Measurements from ENCODE around the gene TTC9.

Gene TTC9

DNA sequence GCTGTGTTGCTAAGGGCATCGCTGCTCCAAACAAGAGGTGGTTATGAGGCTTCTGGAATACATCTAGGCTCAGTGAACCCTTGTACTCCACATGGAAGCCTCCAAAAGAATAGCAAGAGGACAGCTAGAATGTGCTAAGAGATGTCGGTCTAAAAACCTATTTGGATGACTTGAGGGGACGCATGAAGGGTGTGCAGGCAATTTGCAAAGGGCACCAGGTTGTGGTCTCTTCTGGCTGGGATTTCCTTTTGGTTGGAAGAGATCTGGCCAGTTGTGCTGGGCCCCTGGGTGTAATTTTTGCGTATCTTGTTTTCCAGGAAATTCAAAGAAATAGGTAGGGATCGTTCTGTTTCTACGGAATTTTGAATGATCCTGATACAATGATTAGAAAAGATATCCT is 4.2 kb downstream of the TTC9 start:
- DNase-seq (ENCODE audit: low read depth in 3 of 3), result no peak

DNA sequence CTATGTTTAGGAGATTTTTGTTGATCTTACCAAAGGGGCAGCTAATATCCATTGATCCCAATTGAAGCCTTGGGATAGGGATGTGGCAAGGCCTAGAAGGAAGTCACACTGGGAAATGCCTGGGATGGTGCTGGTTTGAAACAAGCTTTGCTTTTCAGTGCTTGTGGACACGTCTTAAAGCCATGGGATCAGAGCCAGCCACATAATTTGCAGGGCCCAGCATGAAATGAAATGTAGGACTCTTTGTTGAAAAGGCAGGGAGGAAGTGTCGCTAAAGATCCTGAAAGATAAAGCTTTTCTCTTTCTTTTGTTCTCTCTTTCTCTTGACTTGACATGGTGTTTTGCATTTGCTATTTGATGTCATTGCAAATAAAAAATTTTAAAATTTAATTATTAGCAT is 5.0 kb downstream of the TTC9 start:
- DNase-seq (ENCODE audit: low read depth in 3 of 3), result no peak

DNA sequence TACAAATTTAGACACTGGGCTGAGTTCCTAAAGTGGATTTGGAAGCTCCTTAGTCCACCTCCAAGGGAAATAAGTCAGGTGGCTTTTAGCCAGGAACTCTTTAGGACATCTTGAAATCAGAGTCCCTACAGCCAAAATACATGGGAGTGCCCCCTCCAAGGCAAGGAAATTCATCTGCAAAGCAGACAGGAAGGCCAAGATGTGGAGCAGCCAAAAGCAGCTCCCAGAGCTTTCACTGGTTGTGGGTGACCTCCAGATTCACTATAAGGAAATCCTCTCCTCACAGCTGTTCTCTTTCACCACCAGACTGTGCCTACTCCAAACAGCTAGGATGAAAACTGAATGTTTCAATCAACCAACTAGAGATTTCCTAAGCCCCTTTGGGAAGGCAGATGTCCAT is 6.6 kb downstream of the TTC9 start:
- no peak for DNase-seq (ENCODE audit: low read depth in 3 of 3)

DNA sequence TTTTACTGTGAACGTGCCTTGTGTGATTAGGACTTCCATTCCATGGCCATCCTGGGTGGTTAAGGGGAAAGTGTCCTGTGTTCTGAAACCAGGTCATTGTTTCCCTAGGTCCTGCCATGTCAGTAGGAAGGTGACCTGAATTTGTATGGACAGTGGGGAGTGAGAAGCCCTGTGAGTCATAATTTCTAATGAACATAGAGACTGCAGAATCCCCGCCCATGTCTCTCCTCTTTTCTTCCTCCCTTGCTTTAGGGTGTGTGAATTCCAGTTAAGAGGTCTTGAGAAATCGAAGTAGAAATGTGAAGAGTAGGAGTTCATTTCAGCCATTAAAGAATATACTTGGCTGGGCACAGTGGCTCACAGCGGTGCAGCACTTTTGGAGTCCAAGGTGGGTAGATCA is 8.1 kb downstream of the TTC9 start:
- no peak for DNase-seq (ENCODE audit: low read depth in 3 of 3)

DNA sequence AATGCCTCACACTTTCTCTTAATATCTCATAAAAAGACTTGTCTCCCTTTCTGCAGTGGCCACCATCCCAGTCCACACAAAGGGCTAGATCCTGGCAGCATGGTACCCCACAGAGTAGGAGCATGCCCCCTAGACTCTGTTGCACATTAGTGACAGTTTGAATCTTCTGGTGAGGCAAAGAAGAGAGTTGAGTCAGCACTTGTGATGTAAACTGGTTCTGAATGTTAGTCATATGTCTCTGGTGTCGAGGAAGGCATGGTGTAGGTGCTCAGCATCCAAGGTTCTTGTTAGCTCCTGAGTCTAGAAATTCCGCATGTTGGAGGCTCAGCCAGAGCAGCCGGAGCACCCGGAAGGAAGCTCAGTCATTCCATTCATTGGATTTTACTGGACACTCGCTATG is 9.8 kb downstream of the TTC9 start:
- no peak for DNase-seq (ENCODE audit: low read depth in 3 of 3)

DNA sequence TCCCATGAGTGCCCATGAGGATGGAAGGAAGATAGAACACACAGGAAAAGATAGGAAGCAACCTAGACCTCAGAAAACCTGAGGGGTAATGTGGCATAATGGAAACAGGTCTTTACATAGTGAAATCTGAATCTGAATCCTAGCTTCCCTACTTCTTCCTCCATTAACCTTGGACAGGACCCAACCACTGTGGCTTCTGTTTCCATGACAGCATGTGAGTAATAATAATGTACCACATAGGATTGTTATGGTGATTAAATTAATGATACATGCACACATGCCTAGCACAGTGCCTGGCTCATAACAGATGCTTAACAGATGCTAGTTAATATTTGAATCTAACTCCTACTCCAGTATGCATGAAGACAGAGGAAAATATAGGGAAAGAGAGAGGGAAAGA is 11.2 kb downstream of the TTC9 start:
- DNase-seq (ENCODE audit: low read depth in 3 of 3), result no peak

DNA sequence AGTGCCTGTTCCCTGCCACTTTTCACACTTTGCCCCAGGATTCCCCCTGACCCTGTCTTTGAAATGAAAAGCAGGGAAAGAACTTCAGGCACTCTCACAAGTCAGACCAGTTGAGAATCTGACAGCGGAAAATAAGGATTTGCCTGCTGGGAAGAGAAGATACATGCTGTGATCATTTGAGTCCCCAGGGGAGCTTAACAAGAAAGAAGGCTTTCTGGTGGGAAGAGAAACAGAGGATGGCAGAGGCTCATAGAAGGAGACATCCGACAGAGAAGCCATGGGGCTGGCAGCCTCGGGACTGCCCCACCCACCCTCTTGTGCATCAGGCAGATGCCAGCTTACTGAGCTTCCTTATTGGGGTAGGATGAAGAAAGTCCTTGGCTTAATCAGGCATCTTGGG is 11.9 kb downstream of the TTC9 start:
- DNase-seq (ENCODE audit: low read depth in 3 of 3), result no peak

DNA sequence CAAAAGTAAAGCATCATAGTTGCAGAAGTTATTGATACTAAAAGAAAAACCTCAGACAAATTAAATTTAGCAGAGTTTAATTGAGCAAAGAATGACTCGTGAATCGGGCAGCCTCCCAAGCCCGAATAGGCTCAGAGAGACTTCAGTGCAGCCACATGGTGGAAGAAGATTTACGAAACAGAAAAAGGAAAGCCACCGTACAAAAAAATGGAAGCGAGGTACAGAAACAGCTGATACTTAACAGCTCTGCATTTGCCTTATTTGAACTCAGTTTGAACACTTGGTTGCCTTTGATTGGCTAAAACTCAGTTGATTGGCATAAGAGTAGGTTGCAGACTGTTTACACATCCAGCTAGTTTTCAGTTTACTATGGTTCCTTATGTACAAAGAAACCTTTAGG is 12.9 kb downstream of the TTC9 start:
- DNase-seq (ENCODE audit: low read depth in 3 of 3), result no peak

DNA sequence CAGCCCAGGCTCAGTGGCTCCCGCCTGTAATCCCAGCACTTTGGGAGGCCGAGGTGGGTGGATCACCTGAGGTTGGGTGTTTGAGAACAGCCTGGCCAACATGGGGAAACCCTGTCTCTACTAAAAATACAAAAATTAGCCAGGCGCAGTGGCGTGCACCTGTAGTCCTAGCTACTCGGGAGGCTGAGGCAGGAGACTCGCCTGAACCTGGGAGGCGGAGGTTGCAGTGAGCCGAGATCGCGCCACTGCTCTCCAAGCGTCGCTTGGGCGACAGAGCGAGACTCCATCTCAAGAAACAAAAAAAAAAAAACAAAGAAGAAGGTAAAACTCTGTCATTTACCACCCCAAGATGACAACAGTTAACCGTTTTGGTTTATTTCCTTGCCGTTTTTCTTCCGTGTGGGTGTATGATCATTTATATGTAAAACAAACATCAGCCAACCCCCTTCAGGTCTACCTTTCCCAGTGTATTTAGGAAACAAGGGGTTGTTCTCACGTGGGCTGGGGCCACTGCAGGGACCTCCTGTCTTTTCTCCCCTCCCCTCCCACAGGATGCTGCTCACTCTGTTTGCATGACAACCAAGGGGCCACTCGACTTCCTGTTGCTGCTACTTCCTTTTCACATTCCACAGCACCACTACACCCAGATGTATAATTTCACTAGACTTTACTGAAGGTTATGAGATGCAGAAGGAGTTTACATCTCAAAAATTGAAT is 13.6 kb downstream of the TTC9 start:
- DNase-seq (ENCODE audit: low read depth in 3 of 3), result peak; percentile 35 to 54 (median 52)

DNA sequence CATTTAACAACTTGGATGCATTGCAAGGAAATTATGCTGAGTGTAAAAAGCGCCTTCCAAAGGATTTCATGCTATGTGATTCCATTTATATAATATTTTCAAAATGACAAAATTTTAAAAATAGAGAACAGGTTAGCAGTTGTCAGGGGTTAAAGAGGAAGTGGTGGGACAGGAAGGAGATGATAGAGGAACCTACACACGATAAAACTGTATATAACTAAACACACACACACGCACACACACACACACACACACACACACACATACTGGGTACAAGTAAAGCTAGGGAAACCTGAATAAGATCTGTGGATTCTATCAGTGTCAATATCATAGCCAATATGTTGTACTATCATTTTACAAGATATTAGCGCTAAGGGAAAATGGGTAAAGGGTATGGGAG is 17.2 kb downstream of the TTC9 start:
- no peak for DNase-seq (ENCODE audit: low read depth in 3 of 3)

DNA sequence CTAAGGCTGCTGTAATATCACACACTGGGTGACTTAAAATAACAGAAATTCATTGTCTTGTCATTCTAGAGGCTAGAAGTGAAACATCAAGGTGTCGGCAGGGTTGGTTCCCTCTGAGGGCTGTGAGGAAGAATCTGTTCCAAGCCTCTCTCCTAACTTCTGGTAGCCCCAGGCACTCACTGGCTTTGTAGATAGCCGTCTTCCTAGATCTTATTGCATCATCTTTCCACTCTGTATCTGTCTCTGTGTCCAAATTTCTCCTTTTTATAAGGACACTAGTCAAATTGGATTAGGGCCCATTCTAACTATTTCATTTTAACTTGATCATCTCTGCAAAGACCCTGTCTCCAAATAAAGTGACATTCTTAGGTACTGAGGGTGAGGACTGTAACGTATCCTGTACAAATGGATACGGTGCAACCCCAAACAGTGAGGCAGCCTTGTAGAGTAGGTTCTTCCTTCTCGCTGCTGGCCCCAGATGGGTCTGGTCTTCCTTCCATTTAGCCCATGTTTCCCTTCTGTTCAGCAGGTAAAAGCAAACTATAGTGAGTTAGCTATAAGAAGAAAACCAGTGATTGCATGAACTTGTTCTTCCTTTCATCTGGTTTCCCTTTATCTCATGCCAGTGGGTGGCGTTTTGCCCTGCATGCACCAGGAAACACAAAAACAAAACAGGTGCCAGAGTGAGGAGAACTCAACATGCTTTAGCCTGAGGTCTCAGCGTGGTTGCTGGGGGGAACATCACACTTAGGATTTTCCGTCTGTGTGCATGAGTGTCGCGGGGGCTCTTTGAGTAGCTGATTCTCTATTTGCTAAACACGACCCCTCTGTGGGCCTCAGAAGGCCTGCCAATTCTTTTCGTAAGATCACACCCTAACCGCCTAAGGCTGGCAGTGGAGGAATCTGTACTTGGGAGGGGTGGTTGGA is 19.5 kb downstream of the TTC9 start:
- peak in 1 of 3 donors; percentile 32 for DNase-seq (ENCODE audit: low read depth in 3 of 3)

DNA sequence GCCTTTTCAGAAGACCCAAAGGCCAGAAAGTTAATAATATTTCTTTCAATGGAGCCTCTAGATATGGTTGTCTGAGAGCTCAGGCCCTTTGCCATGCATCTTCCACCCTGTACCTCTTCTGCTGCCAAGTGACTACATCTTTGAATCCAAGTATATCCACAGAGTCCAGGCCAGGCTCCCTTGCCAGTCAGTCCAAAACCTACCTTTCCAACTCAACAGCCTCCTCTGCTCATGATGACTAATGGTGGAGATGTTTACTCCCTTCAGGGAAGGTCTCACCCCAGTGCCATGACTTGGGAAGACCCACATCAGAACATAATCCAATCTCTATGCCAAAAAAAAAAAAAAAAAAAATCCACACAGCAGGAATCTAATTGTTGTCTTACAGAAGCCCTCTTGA is 20.4 kb downstream of the TTC9 start:
- DNase-seq (ENCODE audit: low read depth in 3 of 3), result no peak

DNA sequence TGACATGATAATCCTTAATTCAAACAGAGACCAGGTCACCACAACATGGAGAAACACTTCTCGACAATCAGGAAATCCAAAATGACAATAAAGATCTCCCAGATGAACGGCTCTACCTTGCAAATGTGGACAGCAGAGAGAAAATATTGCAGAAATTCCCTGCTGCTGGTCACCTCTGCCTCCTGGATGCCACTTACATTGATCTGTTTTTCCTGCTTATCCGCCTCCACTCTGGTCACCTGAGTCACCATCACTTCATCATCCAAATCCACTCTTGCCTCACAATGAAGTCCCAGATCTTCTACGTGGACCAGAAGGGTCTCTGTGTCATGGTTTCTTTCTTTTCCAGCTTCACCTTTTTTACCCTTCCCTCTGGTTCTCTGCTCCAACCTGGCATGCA is 21.1 kb downstream of the TTC9 start:
- DNase-seq (ENCODE audit: low read depth in 3 of 3), result no peak

DNA sequence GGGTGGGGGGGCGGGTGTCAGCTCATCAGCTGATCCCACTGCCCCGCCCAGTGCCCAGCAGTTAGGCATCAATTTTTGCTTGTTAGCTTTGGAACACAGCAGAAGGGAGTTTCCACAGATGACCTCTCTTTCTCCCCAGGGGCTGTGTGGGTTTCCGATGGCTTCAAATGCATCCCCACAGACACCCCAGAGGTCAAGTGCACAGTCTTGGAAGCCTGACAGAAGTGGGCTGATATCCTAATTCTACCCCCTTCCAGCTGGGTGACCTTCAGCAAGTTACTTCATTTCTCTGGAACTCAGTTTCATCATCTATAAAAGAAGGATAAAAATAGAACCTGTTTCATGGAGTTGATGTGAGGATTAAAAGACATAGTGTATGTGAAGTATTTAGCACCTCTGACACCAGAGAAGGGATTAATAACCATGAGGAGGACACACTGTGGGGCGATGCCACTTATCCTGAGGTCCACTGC is 22.0 kb downstream of the TTC9 start:
- no peak for DNase-seq (ENCODE audit: low read depth in 3 of 3)

DNA sequence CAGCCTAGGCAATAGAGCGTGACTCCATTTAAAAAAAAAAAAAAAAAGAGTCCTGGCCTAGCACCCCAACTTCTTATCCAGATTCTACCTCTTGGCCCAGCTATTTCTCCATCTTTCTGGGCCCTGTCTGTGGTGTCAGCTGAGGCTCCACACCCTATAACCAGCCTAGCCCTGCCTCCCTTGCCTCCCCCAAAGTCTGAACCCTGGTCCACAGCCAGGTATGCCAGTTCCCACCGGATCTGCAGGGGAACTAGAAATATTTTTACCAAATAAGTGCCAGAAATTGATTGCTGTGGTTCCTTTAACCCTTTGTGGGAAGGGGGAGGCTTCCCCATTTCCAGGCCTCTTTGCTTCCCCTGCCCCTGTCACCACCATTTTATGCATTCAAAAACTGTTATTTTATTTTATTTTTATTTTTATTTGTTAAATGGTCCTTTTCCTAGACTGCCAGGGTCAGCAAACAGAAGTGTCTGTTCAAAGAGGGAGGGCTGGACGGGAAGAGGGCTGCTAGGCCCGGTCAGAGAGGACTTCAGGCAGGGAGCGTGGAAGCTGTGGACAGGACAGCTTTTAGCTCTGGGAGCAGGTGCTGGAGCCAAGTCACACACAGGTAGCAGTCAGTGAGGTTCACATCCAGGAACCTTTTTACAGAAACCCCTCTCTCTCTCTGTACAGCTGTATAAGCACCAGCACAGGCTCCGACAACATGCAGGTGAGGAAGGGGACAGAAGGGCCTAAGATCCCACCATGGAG is 23.2 kb downstream of the TTC9 start:
- DNase-seq (ENCODE audit: low read depth in 3 of 3), result no peak

DNA sequence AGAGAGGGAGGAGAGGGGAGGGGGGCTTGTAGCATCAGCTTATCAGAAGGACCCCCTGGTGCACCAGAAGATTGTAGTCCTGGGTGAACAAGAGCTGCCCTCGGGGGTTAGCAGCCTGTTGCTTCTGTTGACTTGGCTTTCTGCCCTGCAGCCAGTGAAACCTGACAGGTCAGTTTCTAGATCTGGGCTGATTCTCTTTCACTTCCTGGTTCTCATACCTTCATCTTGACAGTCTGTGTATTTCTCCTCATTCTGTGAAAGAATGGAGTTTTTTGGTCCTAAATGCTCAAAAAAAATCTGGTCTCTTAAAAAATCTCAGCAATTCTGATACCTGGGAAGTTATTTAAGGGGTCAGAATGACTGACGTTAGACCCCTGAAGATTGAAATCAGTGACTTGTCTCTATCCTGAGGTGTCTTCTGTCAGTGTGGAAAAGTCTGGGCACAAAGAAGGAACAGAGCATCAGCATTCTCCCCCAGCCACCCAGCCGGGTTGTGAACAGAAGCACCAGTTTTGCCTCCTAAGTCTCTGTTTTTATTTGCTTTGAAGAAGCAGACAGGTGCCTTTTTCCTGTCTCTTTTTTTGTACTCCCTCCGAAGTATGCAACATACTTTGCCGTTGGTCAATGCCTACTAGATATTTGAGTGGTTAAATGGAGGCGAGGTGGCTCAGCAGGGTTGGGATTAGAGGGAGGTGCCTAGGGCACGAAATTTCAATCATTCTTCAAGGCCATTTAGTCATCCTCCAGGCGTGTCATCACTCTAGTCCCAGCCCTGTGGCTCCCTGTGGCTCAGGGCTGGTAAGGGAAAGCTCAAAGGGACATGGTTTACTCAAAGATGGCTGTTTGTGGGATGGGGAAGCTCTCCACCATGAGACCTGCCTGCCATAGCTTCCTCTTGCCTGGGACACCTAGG is 24.0 kb downstream of the TTC9 start:
- DNase-seq (ENCODE audit: low read depth in 3 of 3), result no peak

DNA sequence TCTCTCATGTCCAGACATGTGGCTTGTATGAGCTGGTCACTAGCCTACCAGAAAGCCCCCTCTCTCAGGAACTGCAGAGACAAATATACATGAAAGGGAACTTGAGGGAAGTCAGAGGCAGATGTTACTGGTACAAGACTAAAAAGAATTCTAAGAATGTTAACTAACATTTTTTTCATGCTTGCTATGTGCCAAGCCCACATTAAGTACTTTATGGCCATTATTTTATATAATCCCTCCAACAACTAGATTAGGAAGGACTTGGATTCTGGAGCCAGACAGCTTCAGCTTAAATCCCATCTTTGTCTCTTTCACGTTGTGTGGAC is 24.6 kb downstream of the TTC9 start:
- DNase-seq (ENCODE audit: low read depth in 3 of 3), result no peak

DNA sequence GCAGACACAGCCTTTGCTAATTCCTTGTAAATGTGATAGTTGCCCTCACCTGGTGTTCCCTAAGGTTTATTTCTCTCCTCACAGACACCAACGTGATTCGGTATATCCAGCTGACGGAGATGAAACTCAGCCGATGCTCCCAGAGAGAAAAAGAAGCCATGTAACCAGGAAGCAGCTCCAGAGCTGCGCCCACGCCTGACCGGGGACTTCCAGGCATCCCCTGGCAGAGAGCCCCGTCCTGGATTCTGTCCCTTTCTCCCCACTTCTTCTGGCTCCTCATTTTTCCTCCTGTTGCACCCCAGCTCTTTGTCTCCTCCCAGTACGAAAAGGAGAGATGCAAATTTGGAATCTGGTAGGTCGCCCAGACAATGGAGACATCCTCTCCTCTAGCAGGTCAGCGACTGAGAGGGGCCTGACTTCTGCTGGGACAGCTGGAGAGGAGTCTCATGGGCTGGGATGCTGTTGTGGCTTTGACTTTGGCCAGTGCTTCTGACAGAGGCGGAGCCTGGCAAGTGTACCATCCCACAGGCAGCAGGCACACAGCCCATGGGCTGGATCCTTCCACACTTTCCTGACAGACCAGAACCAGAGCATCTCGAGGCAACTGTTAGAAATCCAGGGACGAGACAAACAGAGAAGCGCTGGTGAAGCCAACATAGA is 29.4 kb downstream of the TTC9 start:
- DNase-seq (ENCODE audit: low read depth in 3 of 3), result no peak

DNA sequence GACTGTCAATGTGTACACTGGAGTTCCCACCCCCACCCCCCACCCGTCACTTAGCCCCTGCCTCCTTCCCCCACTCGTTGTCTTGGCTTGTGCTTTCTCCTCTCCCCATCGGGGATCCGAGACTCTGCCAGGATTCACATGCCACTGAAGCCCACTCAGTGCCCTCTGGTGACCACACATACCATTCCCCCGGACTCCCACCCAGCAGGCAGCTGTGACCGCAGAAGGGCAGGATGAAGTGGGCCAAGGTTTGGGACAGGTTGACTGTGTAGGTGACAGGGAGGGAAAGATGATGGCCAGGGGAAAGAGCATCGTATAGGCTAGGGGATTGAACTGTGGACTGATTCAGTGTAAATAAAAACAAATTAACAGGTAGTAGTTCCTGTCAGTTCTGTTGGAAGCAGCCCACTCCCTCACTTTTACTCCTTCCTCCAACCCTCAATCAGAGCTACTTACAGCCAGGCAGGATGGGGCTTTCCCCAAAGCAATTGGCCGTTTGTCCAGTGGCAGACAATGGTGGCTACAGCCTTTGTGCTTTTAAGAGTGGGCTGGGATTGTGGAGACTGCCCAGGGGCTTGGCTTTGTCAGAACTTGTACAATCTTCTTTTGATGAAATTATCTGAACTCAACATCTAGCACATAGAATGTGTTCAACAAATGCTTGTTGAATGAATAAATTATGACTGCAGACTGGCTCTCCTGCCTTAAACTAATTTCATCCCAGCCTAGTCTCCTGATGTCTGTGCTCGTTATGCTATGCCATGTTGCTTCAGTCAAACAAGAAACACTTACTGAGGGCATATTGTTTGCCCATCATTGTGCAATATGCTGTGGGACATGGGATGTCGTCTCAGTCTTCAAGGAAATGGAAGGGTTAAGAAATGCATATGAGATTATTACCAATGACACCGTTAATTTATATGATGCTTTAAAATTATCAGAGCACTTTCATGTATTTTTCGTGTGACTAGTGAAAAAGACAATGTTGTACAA is 30.2 kb downstream of the TTC9 start:
- DNase-seq (ENCODE audit: low read depth in 3 of 3), result no peak

DNA sequence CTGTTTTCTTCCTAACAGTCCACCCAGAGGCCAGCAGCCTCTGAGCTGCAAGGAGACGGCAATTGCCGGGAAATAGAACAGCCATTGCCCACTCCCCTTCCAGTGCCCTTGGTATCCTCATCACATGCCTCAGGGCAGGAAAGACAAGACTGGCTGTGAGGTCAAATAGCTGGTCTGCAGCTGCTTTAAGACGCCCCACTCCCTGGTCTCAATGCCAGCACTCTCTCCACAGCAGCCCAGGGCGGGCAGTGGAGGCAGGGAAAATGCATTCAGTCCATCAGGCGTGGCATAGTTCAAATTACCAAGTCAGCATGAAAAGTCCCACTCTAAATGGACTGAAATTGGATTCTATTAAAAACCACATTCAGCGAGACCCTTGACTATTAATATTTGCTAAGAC is 35.6 kb downstream of the TTC9 start:
- no peak for DNase-seq (ENCODE audit: low read depth in 3 of 3)
